ENCODE results near the gene MAP4. TPM values are rescaled to one million over a fixed set of nuclear protein-coding genes. Genes with fewer than 3 reads are reported as not detected.

MAP4 gene
- total and polyA plus RNA-seq, 8 donors = 31.0 to 146 (median 92.4) TPM

GRCh38 chr3:47984075-47984728 is 32.0 kb downstream of the MAP4 start:
- Histone ChIP-seq H3K4me1 (peaks cover 0 to 38% (median 19%) of the 10 kb centered on the region in 4 donors), H3K9me3 (no peaks in the 10 kb centered on the region), H3K4me3 (no peak overlapping the region), H3K27ac (no peak overlapping the region), H3K27me3 (no peaks in the 10 kb centered on the region), H3K36me3 (peaks cover 0 to 6% (median 3%) of the 10 kb centered on the region in 4 donors)
- 77 to 88% (median 86%) methylated on average over 3 of the region's 3 CpGs for WGBS, 5 donors
- DNase-seq = no peak
- intact Hi-C loops (cut with DNase I; ENCODE audit: low total_unique reads) = loop anchor here (5.0 kb wide), 1 partner anchor 163 kb away; no protein-coding TSS in a partner anchor
- no peak for TF ChIP-seq CTCF (IDR thresholded peaks at IDR 0.05)
- no peak for TF ChIP-seq POLR2A (IDR thresholded peaks at IDR 0.05)
- no peak for TF ChIP-seq EP300 (IDR thresholded peaks at IDR 0.05)
- TF ChIP-seq POLR2AphosphoS5 (IDR thresholded peaks at IDR 0.05) = no peak

GRCh38 chr3:47980795-47981194 is 35.4 kb downstream of the MAP4 start:
- WGBS, 5 donors = 61 to 84% (median 72%) methylated on average over 2 of the region's 2 CpGs
- TF ChIP-seq POLR2AphosphoS5 (IDR thresholded peaks at IDR 0.05) (no peak), CTCF (IDR thresholded peaks at IDR 0.05) (no peak), POLR2A (IDR thresholded peaks at IDR 0.05) (no peak), EP300 (IDR thresholded peaks at IDR 0.05) (no peak)
- Histone ChIP-seq H3K27me3 (no peaks in the 10 kb centered on the region), H3K36me3 (peaks cover 0 to 6% (median 0%) of the 10 kb centered on the region in 4 donors), H3K27ac (no peak overlapping the region), H3K9me3 (no peaks in the 10 kb centered on the region), H3K4me3 (no peak overlapping the region), H3K4me1 (peaks cover 0 to 33% (median 14%) of the 10 kb centered on the region in 4 donors)
- DNase-seq = no peak
- intact Hi-C loops (cut with DNase I; ENCODE audit: low total_unique reads) = loop anchor here (5.0 kb wide), 1 partner anchor 167 kb away; no protein-coding TSS in a partner anchor

DNA sequence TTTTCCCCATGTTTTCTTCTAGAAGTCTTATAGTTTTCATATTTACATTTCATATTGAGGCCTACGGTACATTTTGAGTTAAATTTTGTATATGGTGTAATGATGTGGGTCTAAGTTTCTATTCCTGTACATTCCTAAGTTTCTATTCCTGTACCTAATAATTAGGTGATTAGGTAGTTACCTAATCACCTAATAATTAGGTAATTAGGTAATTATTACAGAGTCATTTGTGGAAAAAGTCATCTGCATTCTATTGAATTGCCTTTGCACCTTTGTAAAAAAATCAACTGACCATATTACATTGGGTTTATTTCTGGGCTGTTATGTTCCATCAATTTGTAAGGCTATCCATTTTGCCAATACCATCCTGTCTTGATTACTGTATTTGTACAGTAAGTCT is 37.1 kb downstream of the MAP4 start:
- peaks cover 0 to 17% (median 4%) of the 10 kb centered on the region in 4 donors for H3K4me1 ChIP-seq
- 94 to 98% (median 97%) methylated on average over 1 of the region's 1 CpG for WGBS, 5 donors
- H3K27me3 ChIP-seq = no peaks in the 10 kb centered on the region
- H3K36me3 ChIP-seq = peaks cover 0 to 17% (median 2%) of the 10 kb centered on the region in 4 donors
- TF ChIP-seq EP300 (IDR thresholded peaks at IDR 0.05) (no peak), POLR2AphosphoS5 (IDR thresholded peaks at IDR 0.05) (no peak), CTCF (IDR thresholded peaks at IDR 0.05) (no peak), POLR2A (IDR thresholded peaks at IDR 0.05) (no peak)
- intact Hi-C loops (cut with DNase I; ENCODE audit: low total_unique reads) = no loop called here
- H3K27ac ChIP-seq = no peak overlapping the region
- no peak overlapping the region for H3K4me3 ChIP-seq
- no peak for DNase-seq
- H3K9me3 ChIP-seq = no peaks in the 10 kb centered on the region

GRCh38 chr3:47978386-47978785 is 37.8 kb downstream of the MAP4 start:
- Histone ChIP-seq H3K9me3 (no peaks in the 10 kb centered on the region), H3K4me3 (no peak overlapping the region), H3K36me3 (peaks cover 0 to 17% (median 2%) of the 10 kb centered on the region in 4 donors), H3K4me1 (peaks cover 0 to 10% (median 0%) of the 10 kb centered on the region in 4 donors), H3K27ac (no peak overlapping the region), H3K27me3 (no peaks in the 10 kb centered on the region)
- TF ChIP-seq CTCF (IDR thresholded peaks at IDR 0.05) (no peak), POLR2A (IDR thresholded peaks at IDR 0.05) (no peak), POLR2AphosphoS5 (IDR thresholded peaks at IDR 0.05) (no peak), EP300 (IDR thresholded peaks at IDR 0.05) (no peak)
- no peak for DNase-seq
- WGBS, 5 donors = 88 to 99% (median 98%) methylated on average over 8 of the region's 8 CpGs
- intact Hi-C loops (cut with DNase I; ENCODE audit: low total_unique reads) = no loop called here

All from stomach (tissue), 9 donors.